AG04450 (cell line): Measurements from ENCODE around the gene EYA3. TPM values are rescaled to one million over a fixed set of nuclear protein-coding genes. Genes with fewer than 3 reads are reported as not detected.

Experiments used
- CTCF ChIA-PET: fragments of 300-600, 350-600 bp; formaldehyde crosslinking; extraction: SDS; loops from one replicate; lab custom pipeline; 2022; ENCODE audit warnings: antibody characterized with exemption, inconsistent platforms; lab: Charles Lee
- POLR2A ChIA-PET: fragments of 350-600 bp; formaldehyde crosslinking; extraction: SDS; loops from one replicate; lab custom pipeline; 2021; ENCODE audit warnings: antibody characterized with exemption, inconsistent platforms; lab: Yijun Ruan, JAX
- DNase-seq: peaks from one replicate; pipeline ENCODE4 v3.0.0-alpha.2; 2011; ENCODE audit warnings: low read depth, low spot score
- H3K27ac ChIP-seq: one replicate; pipeline ENCODE4 v1.5.1; 2012; ENCODE audit warnings: low read depth, low read length, control low read depth
- H3K27me3 ChIP-seq: one replicate; pipeline ENCODE4 v1.6.0; 2012; ENCODE audit warnings: low read length; ENCODE audit not compliant: control insufficient read depth, insufficient read depth
- H3K4me3 ChIP-seq: 2 replicates; pipeline ENCODE4 v1.5.1; 2011; ENCODE audit warnings: mild to moderate bottlenecking, low read depth, low read length, control low read depth
- H3K9me3 ChIP-seq: 2 replicates; pipeline ENCODE4 v1.5.1; 2012; ENCODE audit warnings: low read length; ENCODE audit not compliant: control insufficient read depth, insufficient read depth
- CTCF ChIP-seq: IDR thresholded peaks from 2 replicates; pipeline ENCODE4 v1.5.1; 2011; ENCODE audit warnings: low read depth, low read length, control low read depth, inconsistent platforms
- polyA plus RNA-seq: library from polyadenylated mRNA; depleted of rRNA; stranded (reverse); fragments of >200 nt; gene quantifications from 2 replicates; pipeline ENCODE4 v1.2.3, GENCODE V29; 2011

EYA3 gene
- polyA plus RNA-seq, 1 experiment = 17.0 TPM

GRCh38 chr1:28085129-28085528, 3.3 kb downstream of the EYA3 start:
- H3K27me3 ChIP-seq = no peaks in the 10 kb centered on the region
- TF ChIP-seq CTCF = no peak
- H3K27ac ChIP-seq = no peak overlapping the region
- CTCF ChIA-PET = interaction anchor here (8.4 kb wide), 1 partner anchor 125 kb away, joined by 301 read pairs; no protein-coding TSS in a partner anchor
- no peaks in the 10 kb centered on the region for H3K9me3 ChIP-seq
- POLR2A ChIA-PET = interaction anchor here (1.2 kb wide), 1 partner anchor 244 kb away, joined by 6 read pairs; the partner anchor contains the start of gene MED18
- H3K4me3 ChIP-seq = no peak overlapping the region
- no peak for DNase-seq

GRCh38 chr1:28083876-28084275, 4.5 kb downstream of the EYA3 start:
- ChIA-PET POLR2A (no interaction called here), CTCF (interaction anchor here (0.6 to 1.8 kb wide), 2 partner anchors 113 to 125 kb away, joined by 4 to 7 read pairs; no protein-coding TSS in a partner anchor)
- no peak for TF ChIP-seq CTCF

GRCh38 chr1:28078680-28079626, 9.5 kb downstream of the EYA3 start:
- no peak for TF ChIP-seq CTCF
- H3K4me3 ChIP-seq = no peak overlapping the region
- no peaks in the 10 kb centered on the region for H3K27me3 ChIP-seq
- CTCF ChIA-PET = interaction anchor here (0.6 to 1.5 kb wide), 9 partner anchors 9 to 228 kb away, joined by 3 to 10 read pairs (median 4); partner anchors contain the start of gene EYA3
- no peak for DNase-seq
- no peak overlapping the region for H3K27ac ChIP-seq
- POLR2A ChIA-PET = interaction anchor here (0.8 kb wide), 1 partner anchor 9 kb away, joined by 5 read pairs; the partner anchor contains the start of gene EYA3
- H3K9me3 ChIP-seq = no peaks in the 10 kb centered on the region

More at GRCh38 chr1:28083876-28084275, 4.5 kb downstream of the EYA3 start:
- DNase-seq = no peak
- Histone ChIP-seq H3K27ac (no peak overlapping the region), H3K9me3 (no peaks in the 10 kb centered on the region), H3K27me3 (no peaks in the 10 kb centered on the region), H3K4me3 (no peak overlapping the region)

- Histone ChIP-seq H3K27me3 (no peaks in the 10 kb centered on the region), H3K4me3 (no peak overlapping the region), H3K9me3 (no peaks in the 10 kb centered on the region), H3K27ac (no peak overlapping the region)
- TF ChIP-seq CTCF = no peak
- ChIA-PET POLR2A (interaction anchor here (0.8 kb wide), 1 partner anchor 10 kb away, joined by 5 read pairs; the partner anchor contains the start of gene EYA3), CTCF (interaction anchor here (0.6 to 1.5 kb wide), 8 partner anchors 10 to 227 kb away, joined by 3 to 10 read pairs (median 4); partner anchors contain the start of gene EYA3)
- DNase-seq = no peak
Observed at GRCh38 chr1:28078262-28078661, 10.1 kb downstream of the EYA3 start.
